GM23338 (cell line): ENCODE results near the gene SEMA3E. TPM values are rescaled to one million over a fixed set of nuclear protein-coding genes. Genes with fewer than 3 reads are reported as not detected.
A peak's percentile ranks its signal among the peaks of the same experiment; 100 is the strongest.

Experiments used
- ATAC-seq: fragments of 200-7000 bp; cut with Tn5 transposase; 3 replicates; pipeline ENCODE4 v1.9.1; 2020
- DNase-seq: peaks from one replicate; pipeline ENCODE4 v3.0.0-alpha.2; 2015; ENCODE audit warnings: low spot score
- H2AFZ ChIP-seq: fragments of 200-600 bp; sonication (generic); 2 replicates; pipeline ENCODE4 v1.8.0; 2016; ENCODE audit warnings: antibody characterized with exemption, mild to moderate bottlenecking, moderate library complexity
- H3F3A ChIP-seq: fragments of 200-600 bp; sonication (generic); replicated peaks from 2 replicates; pipeline ENCODE4 v1.8.0; 2017; ENCODE audit warnings: antibody characterized with exemption, mixed run types, low read depth
- H3K27ac ChIP-seq: fragments of 200-600 bp; sonication (generic); 2 replicates; pipeline ENCODE4 v1.6.1; 2016; ENCODE audit warnings: low read depth
- H3K27me3 ChIP-seq: fragments of 200-600 bp; sonication (generic); 2 replicates; pipeline ENCODE4 v1.8.0; 2016; ENCODE audit warnings: mild to moderate bottlenecking, mixed run types, moderate library complexity; ENCODE audit not compliant: insufficient read depth
- H3K36me3 ChIP-seq: fragments of 200-600 bp; sonication (generic); 2 replicates; pipeline ENCODE4 v1.8.0; 2016; ENCODE audit warnings: mild to moderate bottlenecking; ENCODE audit not compliant: insufficient read depth
- H3K4me1 ChIP-seq: fragments of 200-600 bp; sonication (generic); 2 replicates; pipeline ENCODE4 v1.8.0; 2016; ENCODE audit warnings: mild to moderate bottlenecking, moderate library complexity; ENCODE audit not compliant: insufficient read depth
- H3K4me2 ChIP-seq: fragments of 200-600 bp; sonication (generic); 2 replicates; pipeline ENCODE4 v1.7.1; 2017; ENCODE audit warnings: mixed run types
- H3K4me3 ChIP-seq: fragments of 200-600 bp; sonication (generic); 2 replicates; pipeline ENCODE4 v1.6.1; 2016; ENCODE audit warnings: mixed run types
- H3K79me2 ChIP-seq: fragments of 200-600 bp; sonication (generic); replicated peaks from 2 replicates; pipeline ENCODE4 v1.8.0; 2017; ENCODE audit warnings: mild to moderate bottlenecking; ENCODE audit not compliant: insufficient read depth
- H3K9me2 ChIP-seq: fragments of 200-600 bp; sonication (generic); 2 replicates; pipeline ENCODE4 v1.8.0; 2017; ENCODE audit not compliant: insufficient read depth
- H4K20me1 ChIP-seq: fragments of 200-600 bp; sonication (generic); replicated peaks from 2 replicates; pipeline ENCODE4 v1.8.0; 2017; ENCODE audit warnings: mild to moderate bottlenecking; ENCODE audit not compliant: insufficient read depth
- H3K27ac Mint-ChIP-seq: 2 replicates; pipeline ENCODE4 v1.8.0; 2020; ENCODE audit warnings: inconsistent platforms, mild to moderate bottlenecking, moderate library complexity, mixed read lengths
- H3K27me3 Mint-ChIP-seq: 3 replicates; pipeline ENCODE4 v1.8.0; 2022; ENCODE audit warnings: low read depth, mild to moderate bottlenecking, moderate library complexity, mixed read lengths, inconsistent platforms; ENCODE audit not compliant: insufficient read depth, poor library complexity
- H3K36me3 Mint-ChIP-seq: 3 replicates; pipeline ENCODE4 v1.8.0; 2021; ENCODE audit warnings: low read depth, mild to moderate bottlenecking, inconsistent platforms, moderate library complexity, mixed read lengths
- H3K4me1 Mint-ChIP-seq: 3 replicates; pipeline ENCODE4 v1.8.0; 2020; ENCODE audit warnings: mild to moderate bottlenecking, inconsistent platforms, mixed read lengths
- H3K4me3 Mint-ChIP-seq: 3 replicates; pipeline ENCODE4 v1.8.0; 2021; ENCODE audit warnings: moderate library complexity, mild to moderate bottlenecking, inconsistent platforms, mixed read lengths
- H3K9me3 Mint-ChIP-seq: 3 replicates; pipeline ENCODE4 v1.8.0; 2020; ENCODE audit warnings: moderate library complexity, mild to moderate bottlenecking, inconsistent platforms, mixed read lengths
- CREB1 ChIP-seq: fragments of 250-450 bp; sonication (Bioruptor Pico); IDR thresholded peaks from 2 replicates; pipeline ENCODE4 v1.5.0; 2020; ENCODE audit warnings: low read depth, mild to moderate bottlenecking, moderate library complexity
- ETS1 ChIP-seq: IDR thresholded peaks from 2 replicates; pipeline ENCODE4 v1.6.1; 2016; ENCODE audit warnings: antibody characterized with exemption
- EZH2 ChIP-seq: fragments of 200-600 bp; sonication (generic); IDR thresholded peaks from one replicate; pipeline ENCODE4 v1.8.0; 2017; ENCODE audit warnings: antibody characterized with exemption, mild to moderate bottlenecking, low read depth; ENCODE audit not compliant: unreplicated experiment
- EZH2phosphoT487 ChIP-seq: fragments of 200-600 bp; sonication (generic); IDR thresholded peaks from one replicate; pipeline ENCODE4 v1.8.1; 2018; ENCODE audit warnings: antibody characterized with exemption; ENCODE audit not compliant: unreplicated experiment
- JUNB ChIP-seq: IDR thresholded peaks from one replicate; pipeline ENCODE4 v1.6.1; 2016; ENCODE audit warnings: antibody characterized with exemption; ENCODE audit not compliant: unreplicated experiment
- POLR2AphosphoS5 ChIP-seq: IDR thresholded peaks from 2 replicates; pipeline ENCODE4 v1.6.1; 2016; ENCODE audit warnings: antibody characterized with exemption, low read depth
- REST ChIP-seq: IDR thresholded peaks from one replicate; pipeline ENCODE4 v1.6.1; 2018; ENCODE audit warnings: antibody characterized with exemption; ENCODE audit not compliant: unreplicated experiment
- STAT1 ChIP-seq: IDR thresholded peaks from one replicate; pipeline ENCODE4 v1.6.1; 2016; ENCODE audit warnings: antibody characterized with exemption; ENCODE audit not compliant: unreplicated experiment
- ZNF331 ChIP-seq: fragments of 250-450 bp; sonication (Bioruptor Pico); IDR thresholded peaks from 2 replicates; pipeline ENCODE4 v1.5.0; 2020; ENCODE audit warnings: low read depth, mild to moderate bottlenecking, moderate library complexity
- ZNF462 ChIP-seq: fragments of 250-450 bp; sonication (Bioruptor Pico); IDR thresholded peaks from 2 replicates; pipeline ENCODE4 v1.5.0; 2020; ENCODE audit warnings: mild to moderate bottlenecking, moderate library complexity
- polyA plus RNA-seq: library from polyadenylated mRNA; unstranded; fragments of >200 nt; fragmentation: Nextera tagmentation; extraction: Ambion mirVana; gene quantifications from 2 replicates; pipeline ENCODE4 v1.2.1, GENCODE V29; 2016
- total RNA-seq: library from RNA; depleted of rRNA; stranded (reverse); fragments of >200 nt; shearing (Covaris generic); gene quantifications from 2 replicates; pipeline ENCODE4 v1.2.3, GENCODE V29; 2014

Gene SEMA3E
- total and polyA plus RNA-seq, 2 experiments from 2014 or later, result 5.4 to 15.7 TPM

GRCh38 chr7:83613232-83613631 lies 35.7 kb downstream of the SEMA3E start:
- TF ChIP-seq EZH2 (no peak), POLR2AphosphoS5 (no peak), EZH2phosphoT487 (no peak), REST (no peak), ZNF331 (CRISPR knock-in tag) (no peak), ETS1 (no peak), JUNB (no peak)
- Histone ChIP-seq H3K9me2 (no peaks in the 10 kb centered on the region), H3K79me2 (no peaks in the 10 kb centered on the region), H3K27ac (no peak overlapping the region), H3K27me3 (no peaks in the 10 kb centered on the region), H3K4me3 (no peak overlapping the region), H3F3A (no peaks in the 10 kb centered on the region), H3K36me3 (no peaks in the 10 kb centered on the region), H3K4me1 (peaks cover 46% of the 10 kb centered on the region), H2AFZ (no peak overlapping the region), H3K4me2 (no peak overlapping the region), H4K20me1 (no peaks in the 10 kb centered on the region)
- no peak for DNase-seq
- ATAC-seq, result no peak
- Mint-ChIP-seq H3K27me3 (peaks cover 5% of the 10 kb centered on the region), H3K9me3 (no peaks in the 10 kb centered on the region; the same call in 2 of the 3 replicates), H3K4me3 (no peak overlapping the region), H3K27ac (no peak overlapping the region), H3K36me3 (no peaks in the 10 kb centered on the region), H3K4me1 (peaks cover 39% of the 10 kb centered on the region)

- Mint-ChIP-seq H3K4me1 (peaks cover 39% of the 10 kb centered on the region), H3K27me3 (peaks cover 5% of the 10 kb centered on the region), H3K36me3 (no peaks in the 10 kb centered on the region), H3K27ac (peak overlapping the region; percentile 30), H3K4me3 (no peak overlapping the region), H3K9me3 (no peaks in the 10 kb centered on the region; the same call in 2 of the 3 replicates)
- H3K4me2 ChIP-seq, result peak overlapping the region; percentile 53
- no peaks in the 10 kb centered on the region for H3K36me3 ChIP-seq
- no peak overlapping the region for H3K4me3 ChIP-seq
- ATAC-seq (peak; percentile 74), DNase-seq (peak; percentile 17)
- H3K27ac ChIP-seq, result no peak overlapping the region
- no peak for TF ChIP-seq CREB1 (CRISPR knock-in tag)
- TF ChIP-seq ZNF462 (CRISPR knock-in tag), result no peak
- TF ChIP-seq EZH2phosphoT487, result no peak
- TF ChIP-seq STAT1, result no peak
- no peak for TF ChIP-seq ETS1
- no peaks in the 10 kb centered on the region for H3F3A ChIP-seq
- no peaks in the 10 kb centered on the region for H3K27me3 ChIP-seq
- no peaks in the 10 kb centered on the region for H3K79me2 ChIP-seq
- peaks cover 46% of the 10 kb centered on the region for H3K4me1 ChIP-seq
- no peaks in the 10 kb centered on the region for H4K20me1 ChIP-seq
- no peaks in the 10 kb centered on the region for H3K9me2 ChIP-seq
- peak overlapping the region; percentile 19; the same call in 1 of the 2 replicates for H2AFZ ChIP-seq
These were observed 37.2 kb downstream of the SEMA3E start for GRCh38 chr7:83611776-83612175.
